Breast epithelium (tissue), 3 donors: Measurements from ENCODE around the gene PRODH2.

ENCODE experiments used
- POLR2A ChIP-seq: fragments of 450-650 bp; IDR thresholded peaks from one replicate; pipeline ENCODE4 v1.6.1; 2016; ENCODE audit warnings: antibody characterized with exemption, mild to moderate bottlenecking, moderate library complexity
- TF ChIP-seq, protein P1 (sequence below), 3 donors: fragments of 450-650 bp; IDR thresholded peaks; one replicate each; pipeline ENCODE4 v1.5.1; 2016 to 2017; ENCODE audit warnings: antibody characterized with exemption in 3 of 3, mild to moderate bottlenecking in 3 of 3, moderate library complexity in 3 of 3

DNA sequence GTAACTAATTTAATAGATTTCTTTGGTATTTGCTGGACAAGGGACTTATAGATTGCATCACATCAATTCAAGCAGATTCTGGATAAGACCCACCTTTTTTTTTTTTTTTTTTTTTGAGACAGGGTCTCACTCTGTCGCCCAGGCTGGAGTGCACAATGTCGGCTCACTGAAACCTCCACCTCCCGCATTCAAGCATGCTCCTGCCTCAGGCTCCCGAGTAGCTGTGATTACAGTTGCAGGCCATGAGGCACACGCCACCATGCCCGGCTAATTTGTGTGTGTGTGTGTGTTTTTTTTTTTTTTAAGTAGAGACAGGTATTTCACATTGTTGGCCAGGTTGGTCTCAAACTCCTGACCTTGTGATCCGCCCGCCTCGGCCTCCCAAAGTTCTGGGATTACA is 4.2 kb upstream of the PRODH2 start:
- TF ChIP-seq, protein P1, sequence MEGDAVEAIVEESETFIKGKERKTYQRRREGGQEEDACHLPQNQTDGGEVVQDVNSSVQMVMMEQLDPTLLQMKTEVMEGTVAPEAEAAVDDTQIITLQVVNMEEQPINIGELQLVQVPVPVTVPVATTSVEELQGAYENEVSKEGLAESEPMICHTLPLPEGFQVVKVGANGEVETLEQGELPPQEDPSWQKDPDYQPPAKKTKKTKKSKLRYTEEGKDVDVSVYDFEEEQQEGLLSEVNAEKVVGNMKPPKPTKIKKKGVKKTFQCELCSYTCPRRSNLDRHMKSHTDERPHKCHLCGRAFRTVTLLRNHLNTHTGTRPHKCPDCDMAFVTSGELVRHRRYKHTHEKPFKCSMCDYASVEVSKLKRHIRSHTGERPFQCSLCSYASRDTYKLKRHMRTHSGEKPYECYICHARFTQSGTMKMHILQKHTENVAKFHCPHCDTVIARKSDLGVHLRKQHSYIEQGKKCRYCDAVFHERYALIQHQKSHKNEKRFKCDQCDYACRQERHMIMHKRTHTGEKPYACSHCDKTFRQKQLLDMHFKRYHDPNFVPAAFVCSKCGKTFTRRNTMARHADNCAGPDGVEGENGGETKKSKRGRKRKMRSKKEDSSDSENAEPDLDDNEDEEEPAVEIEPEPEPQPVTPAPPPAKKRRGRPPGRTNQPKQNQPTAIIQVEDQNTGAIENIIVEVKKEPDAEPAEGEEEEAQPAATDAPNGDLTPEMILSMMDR (IDR thresholded peaks at IDR 0.05), result no peak
- no peak for TF ChIP-seq POLR2A
